Globus pallidus (tissue), 1 donor: ENCODE data around the gene SLC31A1.
"Not testable (repeated sequence)": the region's sequence is repeated elsewhere in the genome, so short reads cannot be mapped to it uniquely, and the experiment has no call there.

Experiments
- DNase-seq: peaks from one replicate; pipeline ENCODE4 v3.0.0-alpha.2; 2015; ENCODE audit warnings: low spot score

Gene SLC31A1

DNA sequence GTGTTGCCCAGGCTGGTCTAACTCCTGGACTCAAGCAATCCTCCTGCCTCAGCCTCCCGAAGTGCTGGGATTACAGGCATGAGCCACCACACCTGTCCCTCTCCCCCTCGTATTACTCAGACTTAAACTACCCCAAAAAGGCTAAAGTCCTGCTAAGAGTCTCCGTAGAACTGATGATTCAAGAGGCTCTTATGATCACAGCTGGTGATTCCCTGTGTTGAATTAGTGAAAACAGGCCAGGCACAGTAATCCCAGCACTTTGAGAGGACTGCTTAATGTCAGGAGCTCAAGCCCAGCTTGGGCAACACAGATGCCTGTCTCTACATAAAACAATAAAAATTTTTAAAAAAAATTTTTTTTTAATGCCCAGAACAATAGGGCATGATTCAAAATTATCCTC lies 44.8 kb downstream of the SLC31A1 start:
- no peak for DNase-seq

- no peak for DNase-seq
These were observed 46.7 kb downstream of the SLC31A1 start for GRCh38 chr9:113267911-113268566.

GRCh38 chr9:113269355-113269754 lies 48.0 kb downstream of the SLC31A1 start:
- no peak for DNase-seq

- no peak for DNase-seq
These were observed 48.5 kb downstream of the SLC31A1 start for GRCh38 chr9:113269871-113270270.

DNA sequence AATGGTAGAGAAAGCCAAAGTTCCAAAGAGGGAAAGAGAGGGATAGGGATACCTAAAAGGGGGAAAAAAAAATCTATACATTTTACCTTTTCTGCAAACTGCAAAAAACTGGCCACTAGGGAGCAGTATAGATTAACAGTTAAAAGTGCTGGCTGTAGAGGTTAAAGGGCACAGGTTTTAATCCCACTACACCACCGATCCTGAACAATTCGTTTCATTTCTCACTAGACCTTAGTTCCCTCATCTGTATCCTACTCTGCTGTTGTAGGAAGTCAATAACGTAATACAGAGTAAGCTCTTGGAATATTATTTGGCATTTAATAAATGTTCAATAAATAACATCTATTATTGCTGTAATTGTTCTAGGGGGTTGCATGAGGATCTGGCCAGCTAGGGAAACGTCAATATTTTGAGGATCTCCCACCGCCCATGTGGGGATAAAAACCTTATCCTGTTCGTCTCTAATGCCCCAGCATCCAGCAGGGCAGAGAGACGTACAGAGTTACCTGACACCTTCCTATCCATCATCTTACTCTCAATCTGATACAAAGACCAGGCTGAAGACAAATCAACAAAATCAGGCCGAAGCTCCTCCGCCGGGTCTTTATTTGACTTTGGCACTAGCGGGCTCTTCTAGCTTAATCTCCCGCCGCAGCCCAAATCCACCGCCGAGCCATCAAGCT lies 53.3 kb downstream of the SLC31A1 start:
- DNase-seq: peak; percentile 68

DNA sequence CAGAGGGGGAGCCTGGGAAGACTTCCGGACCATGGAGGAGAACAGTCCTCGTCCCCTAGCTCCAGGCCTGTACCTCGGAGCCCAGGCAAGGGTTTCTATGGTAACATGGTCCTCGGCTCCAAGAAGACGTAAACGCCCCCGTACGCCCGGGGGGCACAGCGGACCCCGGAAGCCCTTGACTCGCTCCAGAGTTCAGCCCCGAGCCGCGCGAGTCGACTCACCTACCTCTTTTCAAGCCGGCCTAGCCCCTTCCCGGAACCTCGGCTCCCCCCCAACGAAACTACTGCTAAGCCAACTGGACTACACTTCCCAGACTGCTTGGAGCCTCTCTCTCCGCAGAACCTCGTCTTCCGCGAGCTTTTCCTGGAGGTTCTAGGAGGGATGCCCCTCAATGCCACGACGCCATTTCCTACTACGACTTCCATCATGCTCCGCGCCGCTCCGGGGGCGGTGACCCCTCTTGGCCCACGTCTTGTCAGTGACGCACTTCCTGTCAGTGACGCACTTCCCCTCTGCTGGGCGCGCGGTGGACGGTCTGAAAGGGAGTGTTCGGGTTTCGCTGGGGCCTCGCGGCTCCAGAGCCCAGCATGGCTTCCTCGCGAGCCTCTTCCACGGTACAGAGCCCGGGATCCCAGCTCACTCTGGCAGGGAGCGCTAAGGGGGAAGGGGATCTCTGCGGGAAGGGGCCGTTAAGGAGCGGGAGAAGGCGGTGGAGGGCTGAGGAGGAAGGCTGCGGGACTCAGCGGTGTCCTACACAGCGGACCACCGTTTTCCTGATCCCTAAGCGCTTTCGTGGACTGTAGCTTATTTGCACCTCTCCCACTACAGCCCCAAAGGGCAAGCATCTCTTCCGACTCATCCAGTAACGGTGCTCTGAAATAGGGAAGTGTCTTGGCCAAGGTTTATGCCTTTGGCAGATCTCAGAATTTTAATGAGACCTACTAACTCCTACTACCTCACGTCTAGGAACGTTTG lies 54.1 kb downstream of the SLC31A1 start, which contains the start of the genes CDC26 and PRPF4:
CDC26 (minus strand) TSS at position 416 of the 975 bp plus-strand sequence. CDS start 3,065 bp downstream, outside the sequence.
PRPF4 (plus strand) TSS at position 502 of the 975 bp plus-strand sequence; CDS start at position 588, 86 bp downstream.
- DNase-seq: peak; percentile 97

DNA sequence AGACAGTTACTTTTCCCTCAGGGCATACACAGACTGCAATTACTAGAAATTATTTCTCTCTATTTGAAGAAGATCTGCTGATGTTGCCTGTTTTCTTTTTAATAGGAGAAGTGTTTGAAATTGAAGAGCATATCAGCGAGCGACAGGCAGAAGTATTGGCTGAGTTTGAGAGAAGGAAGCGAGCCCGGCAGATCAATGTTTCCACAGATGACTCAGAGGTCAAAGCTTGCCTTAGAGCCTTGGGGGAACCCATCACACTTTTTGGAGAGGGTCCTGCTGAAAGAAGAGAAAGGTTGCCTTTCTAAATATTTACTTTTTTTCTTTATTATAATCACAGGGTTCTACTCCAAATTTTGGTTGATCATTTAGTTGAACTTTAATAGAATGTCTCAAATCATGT lies 57.5 kb downstream of the SLC31A1 start:
- DNase-seq: no peak

DNA sequence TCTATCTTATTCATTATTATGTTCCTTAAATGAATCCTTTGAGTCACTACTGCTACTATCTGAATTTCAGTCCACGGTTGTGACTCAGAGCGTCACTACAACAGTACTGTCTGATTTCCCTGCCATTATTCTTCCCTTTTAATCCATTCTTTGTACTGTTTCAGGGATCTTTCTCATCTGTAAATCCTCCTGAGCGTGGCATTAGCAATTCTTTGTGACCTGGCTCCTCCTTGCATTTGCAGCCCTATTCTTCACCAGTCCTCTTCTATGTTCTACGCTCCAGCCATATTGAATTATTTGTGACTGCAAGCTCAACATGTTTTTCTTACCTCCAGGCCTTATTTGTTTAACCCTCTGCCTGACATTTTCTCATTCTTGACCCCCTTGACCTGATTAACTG lies 60.0 kb downstream of the SLC31A1 start:
- DNase-seq: no peak

DNA sequence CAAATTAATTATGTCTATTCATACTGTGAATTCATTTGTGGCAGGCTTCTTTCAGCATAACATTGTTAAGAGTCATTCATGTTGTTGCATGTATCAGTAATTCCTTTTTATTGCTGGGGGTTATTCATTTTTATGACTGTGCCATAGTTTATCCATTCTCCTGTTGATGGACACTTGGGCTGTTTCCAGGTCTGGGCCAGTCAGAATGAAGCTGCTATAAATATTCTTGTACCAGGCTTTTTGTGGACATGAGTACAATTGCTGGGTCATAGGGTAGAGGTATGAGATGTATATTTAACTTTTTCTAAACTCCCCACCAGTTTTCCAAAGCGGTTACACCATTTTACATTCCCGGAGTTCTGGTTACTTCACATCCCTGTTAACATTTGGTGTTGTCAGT lies 67.7 kb downstream of the SLC31A1 start:
- DNase-seq: no peak

GRCh38 chr9:113290052-113290607 lies 68.8 kb downstream of the SLC31A1 start:
- no peak for DNase-seq

- no peak for DNase-seq
These were observed 72.0 kb downstream of the SLC31A1 start for GRCh38 chr9:113293285-113293878.

GRCh38 chr9:113296247-113296646 lies 74.9 kb downstream of the SLC31A1 start:
- DNase-seq: not testable (repeated sequence)

- DNase-seq: no peak
These were observed 75.6 kb downstream of the SLC31A1 start for GRCh38 chr9:113296796-113297558.

DNA sequence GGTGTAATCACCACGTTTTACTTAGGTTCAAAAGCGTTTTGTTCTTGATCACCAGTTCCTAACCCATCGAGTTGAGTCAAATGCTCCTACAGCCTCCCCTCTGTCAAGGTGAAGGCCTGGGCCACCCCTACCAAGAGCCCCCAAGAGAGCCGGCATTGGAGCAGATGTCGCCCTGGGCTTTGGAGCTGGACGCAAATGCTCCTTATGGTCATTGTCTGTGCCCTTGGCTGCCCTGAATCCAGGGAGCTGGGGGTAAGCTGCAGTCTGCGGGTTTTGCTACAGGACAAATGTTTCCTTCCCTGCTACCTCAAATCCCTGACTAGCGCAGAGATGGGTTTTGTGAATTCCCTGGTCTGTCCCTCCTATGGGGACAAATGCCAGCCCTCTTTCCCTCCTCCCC lies 77.0 kb downstream of the SLC31A1 start:
- no peak for DNase-seq

DNA sequence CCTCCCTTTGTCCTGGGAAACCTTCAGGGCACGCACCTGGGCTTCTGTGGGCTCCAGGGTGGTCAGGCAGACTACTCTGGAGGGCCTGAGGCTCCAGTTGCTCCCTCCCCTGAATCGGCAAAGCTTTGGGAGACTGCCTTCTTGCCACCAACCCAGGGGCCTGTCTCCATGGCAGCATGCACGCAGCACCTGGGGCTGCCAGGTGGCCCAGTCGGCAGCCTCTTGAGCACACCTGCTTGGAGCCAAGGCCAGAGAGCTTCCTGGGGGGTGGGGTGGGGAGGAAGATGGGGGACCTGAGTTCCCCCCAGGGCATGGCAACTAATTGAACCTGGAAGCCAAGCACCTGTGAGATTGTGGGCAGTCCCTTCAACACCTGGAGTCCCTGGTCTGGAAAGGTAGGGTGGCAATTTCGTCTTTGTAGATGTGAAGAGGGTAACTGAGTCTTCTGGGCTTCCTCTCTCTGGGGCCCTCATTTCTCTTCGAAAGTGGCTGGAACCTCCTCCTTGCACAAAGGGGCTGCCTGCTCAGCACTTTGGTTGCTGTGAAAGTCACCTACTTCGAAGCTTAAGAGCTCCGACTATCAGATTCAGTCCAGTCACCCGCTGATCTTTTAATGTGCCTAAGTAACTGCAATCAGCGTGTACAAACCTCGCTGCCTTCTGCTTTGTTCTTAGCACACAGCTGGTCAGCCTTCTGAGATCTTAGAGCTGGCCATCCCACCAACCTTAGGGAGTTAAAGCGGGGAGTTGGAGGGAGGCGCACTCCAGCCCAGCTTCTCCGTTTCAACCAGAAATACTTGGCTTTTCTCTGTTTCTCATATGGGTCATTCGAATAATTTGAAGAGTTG lies 77.8 kb downstream of the SLC31A1 start:
- DNase-seq: no peak

GRCh38 chr9:113299800-113300292 lies 78.5 kb downstream of the SLC31A1 start:
- peak; percentile 13 for DNase-seq

DNA sequence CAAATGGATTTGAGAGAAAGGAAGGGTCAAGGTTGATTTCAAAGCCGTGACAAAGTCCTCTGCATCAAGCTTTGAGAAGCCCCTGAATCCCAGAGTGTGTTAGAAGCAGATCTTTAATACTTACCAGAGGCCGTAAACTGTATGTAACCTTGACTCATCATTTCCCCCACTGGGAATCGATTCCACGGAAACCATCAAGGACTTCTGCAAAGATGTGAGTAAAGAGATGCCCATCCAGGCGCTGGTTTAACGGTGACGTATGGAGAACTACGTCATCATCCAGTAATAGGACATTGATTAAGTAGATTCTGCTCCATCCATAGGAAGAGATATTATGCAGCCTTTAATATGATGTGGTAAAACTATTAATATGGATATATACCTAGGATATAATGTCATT lies 80.2 kb downstream of the SLC31A1 start:
- no peak for DNase-seq

- no peak for DNase-seq
These were observed 81.6 kb downstream of the SLC31A1 start, which contains the start of gene RNF183 for GRCh38 chr9:113302792-113303418. TSS of gene RNF183 (minus strand) at chr9:113303376. CDS start at chr9:113298184, 5,192 bp downstream.

DNA sequence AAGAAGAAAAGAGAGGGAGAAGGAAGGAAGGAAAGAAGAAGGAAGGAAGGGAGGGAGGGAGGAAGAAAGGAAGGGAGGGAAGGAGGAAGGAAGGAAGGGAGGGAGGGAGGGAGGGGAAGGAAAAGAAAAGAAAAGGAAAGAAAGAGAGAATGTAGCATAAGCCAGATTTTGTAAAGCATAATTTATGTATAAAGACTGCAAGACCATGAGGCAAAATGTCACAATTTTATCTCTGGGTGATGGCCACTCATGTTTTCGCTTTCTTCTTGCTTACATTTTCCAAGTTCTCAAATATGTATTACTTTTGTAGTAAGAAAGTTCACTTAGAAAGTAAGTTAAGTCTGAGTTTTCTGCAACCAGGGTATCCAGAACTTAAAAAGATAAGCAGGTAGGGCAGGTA lies 85.2 kb downstream of the SLC31A1 start:
- DNase-seq: no peak
